Endothelial cell of umbilical vein (primary cell): Measurements from ENCODE around the gene CD247. TPM values are rescaled to one million over a fixed set of nuclear protein-coding genes. Genes with fewer than 3 reads are reported as not detected.

Source experiments
- BruUV-seq: library from RNA; stranded (reverse); fragments of 400-500 nt; replicated peaks from 2 replicates; lab custom pipeline; 2021; lab: Mats Ljungman, UMichigan
- CTCF ChIA-PET: fragments of 300-600, 350-600 bp; sonication (Branson Sonifier 250); formaldehyde crosslinking; loops from one replicate; lab custom pipeline; 2021; ENCODE audit warnings: antibody characterized with exemption, inconsistent platforms; lab: Charles Lee
- POLR2A ChIA-PET: fragments of 300-600, 350-600 bp; sonication (Branson Sonifier 250); formaldehyde crosslinking; loops from one replicate; lab custom pipeline; 2021; ENCODE audit warnings: antibody characterized with exemption, inconsistent platforms; lab: Charles Lee
- DNase-seq: peaks from one replicate; pipeline ENCODE4 v3.0.0-alpha.2; 2011; ENCODE audit warnings: low read depth, low spot score
- FAIRE-seq: peaks from 2 replicates; lab custom pipeline; 2011; peaks lifted over from hg19 to GRCh38; lab: Jason Lieb, UNC
- H2AFZ ChIP-seq: 2 replicates; pipeline ENCODE4 v1.6.0; 2012; ENCODE audit warnings: low read depth, low read length, control low read depth, inconsistent platforms
- H3K27ac ChIP-seq: 2 replicates; pipeline ENCODE4 v1.5.1; 2011; ENCODE audit warnings: low read depth, mild to moderate bottlenecking, control low read depth, low read length, moderate library complexity; ENCODE audit not compliant: insufficient read depth
- H3K27me3 ChIP-seq, 2 experiments: 2 replicates each; pipeline versions ENCODE4 v1.6.0 to v1.6.1; 2011; ENCODE audit warnings: low read length in 2 of 2, mixed read lengths in 1 of 2; ENCODE audit not compliant: control insufficient read depth in 2 of 2, insufficient read depth in 2 of 2
- H3K36me3 ChIP-seq, 2 experiments: 2 replicates in 1 of 2; 3 replicates in 1 of 2; pipeline ENCODE4 v1.5.1; 2011; ENCODE audit warnings: low read length in 2 of 2, mild to moderate bottlenecking in 1 of 2, moderate library complexity in 1 of 2; ENCODE audit not compliant: control insufficient read depth in 2 of 2, insufficient read depth in 2 of 2; ENCODE audit errors: extremely low read depth in 1 of 2
- H3K4me1 ChIP-seq: 3 replicates; pipeline ENCODE4 v1.5.1; 2011; ENCODE audit warnings: mild to moderate bottlenecking, low read length; ENCODE audit not compliant: control insufficient read depth, insufficient read depth; ENCODE audit errors: extremely low read depth
- H3K4me2 ChIP-seq: 2 replicates; pipeline ENCODE4 v1.6.1; 2011; ENCODE audit warnings: low read length, control low read depth, mixed read lengths; ENCODE audit not compliant: insufficient read depth
- H3K4me3 ChIP-seq, 3 experiments: fragments of 200-600 bp in 1 of 3; sonication (generic), shearing (Covaris generic) in 1 of 3; replicated peaks in 1 of 3; 2 replicates each; pipeline ENCODE4 v1.5.1; 2011 to 2016; ENCODE audit warnings: control low read depth in 3 of 3, low read length in 3 of 3, mild to moderate bottlenecking in 2 of 3, inconsistent platforms in 1 of 3, low read depth in 1 of 3, moderate library complexity in 1 of 3; ENCODE audit not compliant: insufficient read depth in 1 of 3
- H3K79me2 ChIP-seq: 2 replicates; pipeline ENCODE4 v1.6.0; 2012; ENCODE audit warnings: low read length, inconsistent platforms; ENCODE audit not compliant: control insufficient read depth, insufficient read depth
- H3K9ac ChIP-seq: replicated peaks from 2 replicates; pipeline ENCODE3; 2011; ENCODE audit warnings: low read length, control low read depth; ENCODE audit not compliant: insufficient read depth; ENCODE audit errors: extremely low read depth
- H3K9me1 ChIP-seq: replicated peaks from 3 replicates; pipeline ENCODE4 v1.6.0; 2011; ENCODE audit warnings: mild to moderate bottlenecking, low read length; ENCODE audit not compliant: control insufficient read depth, insufficient read depth; ENCODE audit errors: extremely low read depth
- H3K9me3 ChIP-seq: replicated peaks from 2 replicates; pipeline ENCODE4 v1.5.1; 2012; ENCODE audit warnings: low read length, inconsistent platforms; ENCODE audit not compliant: control insufficient read depth, insufficient read depth
- H4K20me1 ChIP-seq: replicated peaks from 2 replicates; pipeline ENCODE3; 2011; ENCODE audit warnings: mild to moderate bottlenecking, low read length; ENCODE audit not compliant: control insufficient read depth, insufficient read depth; ENCODE audit errors: extremely low read depth
- CTCF ChIP-seq, 2 donors: IDR thresholded peaks; 1 replicate in 1 of 2; 2 replicates in 1 of 2; pipeline ENCODE4 v1.5.1; 2011; ENCODE audit warnings: low read length in 2 of 2, mild to moderate bottlenecking in 2 of 2, moderate library complexity in 2 of 2, control low read depth in 1 of 2, inconsistent platforms in 1 of 2, low read depth in 1 of 2; ENCODE audit not compliant: insufficient read depth in 1 of 2; ENCODE audit errors: extremely low read depth in 1 of 2
- EZH2 ChIP-seq: IDR thresholded peaks from 2 replicates; pipeline ENCODE4 v1.6.1; 2012; ENCODE audit warnings: borderline replicate concordance, low read depth, mild to moderate bottlenecking, moderate library complexity, low read length, inconsistent platforms; ENCODE audit not compliant: severe bottlenecking
- FOS ChIP-seq: IDR thresholded peaks from 2 replicates; pipeline ENCODE4 v1.6.1; 2011; ENCODE audit warnings: mild to moderate bottlenecking, low read length, moderate library complexity, borderline replicate concordance; ENCODE audit not compliant: insufficient read depth
- GATA2 ChIP-seq: IDR thresholded peaks from 2 replicates; pipeline ENCODE4 v1.7.0; 2011; ENCODE audit warnings: low read depth, mild to moderate bottlenecking, moderate library complexity, mixed read lengths, low read length; ENCODE audit not compliant: insufficient read length, insufficient read depth
- JUN ChIP-seq: IDR thresholded peaks from 2 replicates; pipeline ENCODE4 v1.6.1; 2011; ENCODE audit warnings: borderline replicate concordance, low read depth; ENCODE audit not compliant: insufficient read length, insufficient read depth
- MYC ChIP-seq: IDR thresholded peaks from one replicate; pipeline ENCODE4 v1.6.1; 2011; ENCODE audit warnings: mild to moderate bottlenecking, low read depth, low read length
- POLR2A ChIP-seq: IDR thresholded peaks from 2 replicates; pipeline ENCODE4 v1.6.1; 2012; ENCODE audit warnings: low read depth, mild to moderate bottlenecking, control low read depth, low read length
- POLR2AphosphoS5 ChIP-seq: IDR thresholded peaks from 2 replicates; pipeline ENCODE4 v1.6.1; 2012; ENCODE audit warnings: low read depth, mild to moderate bottlenecking, control low read depth, low read length, moderate library complexity; ENCODE audit not compliant: insufficient read depth
- dilution Hi-C: fragments of 300-500 bp; cut with MboI; formaldehyde crosslinking; loops from one replicate; pipeline ENCODE4 v1.15.0; 2019; ENCODE audit warnings: low sequenced_read_pairs; ENCODE audit not compliant: extremely low pct_ligation_motif_present
- intact Hi-C: fragments of 100-400 bp; cut with micrococcal nuclease; formaldehyde crosslinking; loops from one replicate; pipeline ENCODE4 v1.10.0; 2022
- polyA plus RNA-seq, 4 experiments: library from polyadenylated mRNA; depleted of rRNA in 3 of 4; stranded (reverse) in 3 of 4; unstranded in 1 of 4; fragments of >200 nt; gene quantifications; 2 replicates each; pipeline versions ENCODE4 v1.2.1 to v1.2.3, GENCODE V29; 2011 to 2012; ENCODE audit warnings: missing spikeins in 1 of 4
- total RNA-seq: library from RNA; stranded (reverse); gene quantifications from 2 replicates; pipeline ENCODE4 v1.2.3, GENCODE V29; 2021
- TF ChIP-seq, protein P1 (sequence below): IDR thresholded peaks from 2 replicates; pipeline ENCODE4 v1.6.1; 2011; ENCODE audit not compliant: insufficient read depth, insufficient read length

The CD247 gene
- total and polyA plus RNA-seq, 2 donors (not counting 3 experiments of a cell fraction or from before 2014, with no cell fraction given), result not detected

DNA sequence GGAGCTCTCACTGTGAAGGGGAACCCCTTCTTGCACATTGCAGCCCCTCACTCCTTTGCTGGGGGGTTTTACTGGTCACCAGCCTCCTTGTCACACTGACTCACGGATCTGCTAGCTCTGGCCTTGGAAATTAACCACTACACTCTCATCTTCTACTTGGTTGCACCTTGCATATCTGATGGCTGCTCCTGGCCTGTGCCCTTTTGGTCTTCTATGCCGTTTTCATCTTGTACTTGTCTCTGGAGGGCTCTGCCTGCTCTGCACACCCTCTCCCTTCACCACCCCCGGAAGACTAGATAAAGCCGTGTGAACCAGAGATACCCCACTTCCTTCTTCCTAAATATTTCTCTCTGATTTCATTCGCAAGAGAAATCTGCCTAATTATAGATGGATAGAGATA lies 44.6 kb downstream of the CD247 start:
- no peaks in the 10 kb centered on the region for H3K9me1 ChIP-seq
- no peaks in the 10 kb centered on the region for H3K9me3 ChIP-seq
- H3K27me3 ChIP-seq, result peaks cover 0 to 1% of the 10 kb centered on the region in 2 experiments
- TF ChIP-seq JUN (no peak), POLR2AphosphoS5 (no peak), POLR2A (no peak), CTCF (IDR thresholded peaks at IDR 0.05; ENCODE audit: extremely low read depth in 1 of 2, insufficient read depth in 1 of 2, low read depth in 1 of 2, low read length in 2 of 2) (no peak), GATA2 (no peak), EZH2 (no peak), MYC (no peak), FOS (no peak)
- TF ChIP-seq, protein P1, sequence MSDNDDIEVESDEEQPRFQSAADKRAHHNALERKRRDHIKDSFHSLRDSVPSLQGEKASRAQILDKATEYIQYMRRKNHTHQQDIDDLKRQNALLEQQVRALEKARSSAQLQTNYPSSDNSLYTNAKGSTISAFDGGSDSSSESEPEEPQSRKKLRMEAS, result no peak
- POLR2A ChIA-PET, result no interaction called here
- no peak overlapping the region for H3K9ac ChIP-seq
- intact Hi-C loops (no loop called here), dilution Hi-C loops (no loop called here)
- no peak overlapping the region for H3K4me2 ChIP-seq
- BruUV-seq, result no TSS peak
- no peaks in the 10 kb centered on the region for H3K4me1 ChIP-seq
- DNase-seq (no peak), FAIRE-seq (no peak)
- CTCF ChIA-PET, result no interaction called here
- H3K79me2 ChIP-seq, result no peaks in the 10 kb centered on the region
- H2AFZ ChIP-seq, result no peak overlapping the region
- H3K27ac ChIP-seq, result no peak overlapping the region
- no peaks in the 10 kb centered on the region for H4K20me1 ChIP-seq
- H3K4me3 ChIP-seq, result no peak overlapping the region
- no peaks in the 10 kb centered on the region for H3K36me3 ChIP-seq
